Left lung (tissue), 10 donors: ENCODE results near the gene ARHGAP18. TPM values are rescaled to one million over a fixed set of nuclear protein-coding genes. Genes with fewer than 3 reads are reported as not detected.
A peak's percentile ranks its signal among the peaks of the same experiment; 100 is the strongest.

ENCODE experiments used
- ATAC-seq: fragments of 200-7000 bp; cut with Tn5 transposase; one replicate; pipeline ENCODE4 v1.9.1; 2020; ENCODE audit warnings: moderate library complexity
- DNase-seq, 4 donors: peaks; one replicate each; pipeline ENCODE4 v3.0.0-alpha.2; 2013 to 2020
- H3K27ac ChIP-seq, 2 donors: fragments of 200-600 bp; sonication (generic) in 1 of 2; one replicate each; pipeline versions ENCODE4 v1.5.0 to v1.8.0; 2020 to 2021
- H3K27me3 ChIP-seq, 2 donors: fragments of 200-600 bp; sonication (generic) in 1 of 2; one replicate each; pipeline versions ENCODE4 v1.5.0 to v1.8.0; 2020 to 2021
- H3K36me3 ChIP-seq, 2 donors: fragments of 200-600 bp; sonication (generic) in 1 of 2; one replicate each; pipeline versions ENCODE4 v1.5.0 to v1.8.0; 2020 to 2021
- H3K4me1 ChIP-seq, 2 donors: fragments of 200-600 bp; one replicate each; pipeline ENCODE4 v1.8.0; 2021
- H3K4me3 ChIP-seq, 2 donors: fragments of 200-600 bp; sonication (generic) in 1 of 2; one replicate each; pipeline versions ENCODE4 v1.5.0 to v1.8.0; 2020 to 2021; ENCODE audit warnings: mild to moderate bottlenecking in 1 of 2
- H3K9me3 ChIP-seq, 2 donors: fragments of 200-600 bp; sonication (generic) in 1 of 2; one replicate each; pipeline versions ENCODE4 v1.5.0 to v1.8.0; 2020 to 2021
- CTCF ChIP-seq, 2 donors: fragments of 200-600 bp; sonication (generic) in 1 of 2; IDR thresholded peaks; one replicate each; pipeline versions ENCODE4 v1.5.0 to v1.8.0; 2021; ENCODE audit warnings: antibody characterized with exemption in 2 of 2
- intact Hi-C, 2 donors: fragments of 100-400 bp; cut with DNase I; formaldehyde crosslinking; loops; one replicate each; pipeline versions ENCODE4 v1.11.2 to v1.14.2; 2022
- polyA plus RNA-seq, 6 donors: library from polyadenylated mRNA; unstranded; fragments of 120-200 nt; gene quantifications; one replicate each; pipeline ENCODE4 v1.2.1, GENCODE V29; 2013; ENCODE audit not compliant: insufficient read length in 6 of 6
- total RNA-seq, 2 donors: library from RNA; stranded (reverse); fragmentation: NEBNext Ultra II Directional; extraction: Animal tissue kit (Norgen Biotek cat#: 25700); gene quantifications; one replicate each; pipeline ENCODE4 v1.2.1, GENCODE V29; 2021
- donor health status: DM: no; HTN: yes; CAD: no.
- donor health status: DM: no; HTN: no; CAD: no.

The ARHGAP18 gene
- total and polyA plus RNA-seq, 8 donors, result 46.0 to 76.4 (median 67.9) TPM

DNA sequence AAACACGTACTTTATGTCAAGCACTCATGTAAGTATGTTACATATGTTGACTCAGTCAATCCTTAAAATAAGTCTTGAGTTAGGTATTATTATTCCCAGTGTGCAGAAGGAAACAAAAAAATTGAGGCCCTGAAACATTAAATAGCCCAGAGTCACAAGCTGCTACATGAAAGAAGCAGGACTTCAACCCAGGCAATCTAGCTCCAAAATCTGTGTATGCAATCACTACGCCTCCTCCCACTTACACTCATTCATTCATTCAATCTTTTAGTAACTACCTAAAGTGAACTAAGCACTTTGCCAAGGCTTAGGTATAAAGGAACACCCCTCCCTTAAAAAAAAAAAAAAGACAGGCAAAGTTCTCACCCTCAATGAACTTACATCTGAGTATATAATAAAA is 9.3 kb downstream of the ARHGAP18 start:
- ATAC-seq (no peak), DNase-seq (no peak)
- Histone ChIP-seq H3K4me1 (peaks cover 0 to 86% of the 10 kb centered on the region in 2 donors), H3K4me3 (no peak overlapping the region), H3K9me3 (no peaks in the 10 kb centered on the region), H3K27ac (no peak overlapping the region), H3K27me3 (no peaks in the 10 kb centered on the region), H3K36me3 (peaks cover 0 to 2% of the 10 kb centered on the region in 2 donors)
- intact Hi-C loops, result no loop called here
- no peak for TF ChIP-seq CTCF (IDR thresholded peaks at IDR 0.05)

GRCh38 chr6:129699659-129700058 is 10.3 kb downstream of the ARHGAP18 start:
- Histone ChIP-seq H3K27ac (no peak overlapping the region), H3K36me3 (no peaks in the 10 kb centered on the region), H3K27me3 (no peaks in the 10 kb centered on the region), H3K4me3 (no peak overlapping the region), H3K4me1 (peaks cover 0 to 86% of the 10 kb centered on the region in 2 donors), H3K9me3 (no peaks in the 10 kb centered on the region)
- TF ChIP-seq CTCF (IDR thresholded peaks at IDR 0.05), result no peak
- intact Hi-C loops, result no loop called here
- peak; percentile 44 for ATAC-seq
- DNase-seq, result no peak

DNA sequence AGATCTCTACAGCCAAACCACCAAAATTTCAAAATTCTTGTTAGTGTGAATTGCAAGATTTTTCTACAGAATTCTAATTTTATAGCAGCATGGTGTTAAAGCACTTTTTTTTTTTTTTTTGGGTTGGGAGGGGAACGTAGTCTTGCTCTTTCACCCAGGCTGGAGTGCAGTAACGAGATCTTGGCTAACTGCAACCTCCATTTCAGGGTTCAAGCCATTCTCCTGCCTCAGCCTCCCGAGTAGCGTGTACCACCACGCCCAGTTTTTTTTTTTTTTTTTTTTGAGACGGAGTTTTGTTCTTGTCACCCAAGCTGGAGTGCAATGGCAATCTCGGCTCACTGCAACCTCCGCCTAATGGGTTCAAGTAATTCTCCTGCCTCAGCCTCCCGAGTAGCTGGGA is 11.5 kb downstream of the ARHGAP18 start:
- no peak overlapping the region for H3K27ac ChIP-seq
- H3K4me1 ChIP-seq, result peaks cover 0 to 80% of the 10 kb centered on the region in 2 donors
- no peak for DNase-seq
- no peaks in the 10 kb centered on the region for H3K36me3 ChIP-seq
- no peak for ATAC-seq
- no peaks in the 10 kb centered on the region for H3K27me3 ChIP-seq
- intact Hi-C loops, result no loop called here
- H3K9me3 ChIP-seq, result no peaks in the 10 kb centered on the region
- no peak for TF ChIP-seq CTCF (IDR thresholded peaks at IDR 0.05)
- no peak overlapping the region for H3K4me3 ChIP-seq

GRCh38 chr6:129697788-129698187 is 12.2 kb downstream of the ARHGAP18 start:
- Histone ChIP-seq H3K9me3 (no peaks in the 10 kb centered on the region), H3K27me3 (no peaks in the 10 kb centered on the region), H3K36me3 (no peaks in the 10 kb centered on the region), H3K27ac (no peak overlapping the region), H3K4me3 (no peak overlapping the region), H3K4me1 (peaks cover 0 to 79% of the 10 kb centered on the region in 2 donors)
- intact Hi-C loops, result no loop called here
- DNase-seq, result no peak
- ATAC-seq, result no peak
- TF ChIP-seq CTCF (IDR thresholded peaks at IDR 0.05), result no peak

DNA sequence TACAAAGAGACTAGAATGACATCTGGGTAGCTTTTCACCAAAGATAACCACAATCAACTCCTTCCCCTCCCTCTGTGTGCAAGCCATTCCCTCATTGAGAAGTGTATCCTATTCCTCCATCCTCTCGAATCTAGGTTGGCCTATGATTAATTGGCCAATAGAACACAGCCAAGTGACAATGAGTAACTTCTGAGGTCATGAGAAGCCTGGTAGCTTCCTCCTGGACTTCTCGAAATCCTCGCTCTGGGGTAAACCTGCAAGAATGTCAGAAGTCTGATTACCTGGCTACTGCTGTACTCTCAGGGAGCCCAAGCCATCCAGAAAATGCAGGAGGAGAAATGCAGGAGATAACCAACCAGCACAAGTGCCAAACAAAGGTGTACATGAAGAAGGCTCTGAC is 13.1 kb downstream of the ARHGAP18 start:
- no peaks in the 10 kb centered on the region for H3K36me3 ChIP-seq
- no peak overlapping the region for H3K27ac ChIP-seq
- DNase-seq (no peak), ATAC-seq (no peak)
- H3K9me3 ChIP-seq, result no peaks in the 10 kb centered on the region
- H3K4me3 ChIP-seq, result no peak overlapping the region
- no peak for TF ChIP-seq CTCF (IDR thresholded peaks at IDR 0.05)
- intact Hi-C loops, result no loop called here
- no peaks in the 10 kb centered on the region for H3K27me3 ChIP-seq
- peaks cover 0 to 80% of the 10 kb centered on the region in 2 donors for H3K4me1 ChIP-seq
